HG03432 (cell line): ENCODE measurements around the gene DNAJB9.
"Not testable (repeated sequence)": the region's sequence is repeated elsewhere in the genome, so short reads cannot be mapped to it uniquely, and the experiment has no call there.

Source experiments
- ATAC-seq: cut with Tn5 transposase; IDR thresholded peaks from one replicate; pipeline ENCODE4 v1.9.1; 2021; ENCODE audit warnings: mild to moderate bottlenecking, moderate library complexity; ENCODE audit not compliant: unreplicated experiment

DNAJB9 gene

DNA sequence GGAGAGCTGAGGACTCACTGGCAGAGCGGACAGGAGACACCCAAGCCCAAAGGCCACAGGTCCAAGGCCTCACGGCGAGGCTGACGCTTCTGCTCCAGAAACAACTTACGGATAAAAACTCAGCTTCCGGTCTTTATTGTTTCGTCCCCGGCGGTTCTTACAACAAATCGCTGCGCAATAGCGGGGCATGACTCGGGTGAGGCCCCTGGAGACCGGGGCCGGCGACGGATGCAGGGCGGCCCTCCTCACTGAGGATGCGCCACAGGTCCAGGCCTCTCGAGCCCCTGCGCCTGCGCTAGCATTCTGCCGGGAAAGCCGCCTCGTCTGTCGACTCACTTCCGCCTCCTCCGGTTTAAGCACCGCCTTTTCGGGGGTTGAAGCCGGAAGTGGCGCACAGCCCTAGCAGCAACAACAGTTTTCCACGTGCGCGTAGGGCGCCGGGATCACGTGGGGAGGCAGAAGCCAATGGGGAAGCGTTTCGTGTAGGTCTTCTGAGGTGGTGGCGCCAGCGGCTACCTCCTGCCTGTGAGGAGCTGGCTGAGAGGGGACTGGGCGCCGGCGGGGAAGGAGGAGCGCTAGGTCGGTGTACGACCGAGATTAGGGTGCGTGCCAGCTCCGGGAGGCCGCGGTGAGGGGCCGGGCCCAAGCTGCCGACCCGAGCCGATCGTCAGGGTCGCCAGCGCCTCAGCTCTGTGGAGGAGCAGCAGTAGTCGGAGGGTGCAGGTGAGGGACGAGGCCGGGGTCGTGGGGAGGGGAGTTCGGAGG lies at the start of gene DNAJB9, which contains the start of gene THAP5:
DNAJB9 (plus strand) TSS at position 494 of the 765 bp plus-strand sequence. CDS start 1,853 bp downstream, outside the sequence.
THAP5 (minus strand) TSS at position 326 of the 765 bp plus-strand sequence; CDS start at position 189, 137 bp downstream.
- peak; percentile 94 for ATAC-seq

DNA sequence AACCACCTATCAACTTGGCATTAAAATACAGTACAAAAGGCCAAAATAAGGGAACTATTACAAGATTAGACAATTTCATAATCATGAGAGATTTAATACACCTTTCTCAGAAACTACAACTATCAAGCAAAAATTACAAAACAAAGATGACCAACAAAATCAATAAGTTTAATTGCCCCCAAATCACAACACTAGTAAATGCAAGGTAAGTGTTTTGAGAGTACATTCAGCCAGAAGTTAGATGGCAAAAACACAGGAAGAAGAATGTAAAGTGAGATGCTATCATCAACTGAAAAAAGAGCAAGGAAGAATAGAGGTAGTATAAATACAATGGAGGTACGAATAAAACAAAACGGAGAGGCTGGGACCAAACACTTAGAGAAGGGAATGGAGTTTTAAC lies 46.9 kb upstream of the DNAJB9 start:
- ATAC-seq, result no peak

DNA sequence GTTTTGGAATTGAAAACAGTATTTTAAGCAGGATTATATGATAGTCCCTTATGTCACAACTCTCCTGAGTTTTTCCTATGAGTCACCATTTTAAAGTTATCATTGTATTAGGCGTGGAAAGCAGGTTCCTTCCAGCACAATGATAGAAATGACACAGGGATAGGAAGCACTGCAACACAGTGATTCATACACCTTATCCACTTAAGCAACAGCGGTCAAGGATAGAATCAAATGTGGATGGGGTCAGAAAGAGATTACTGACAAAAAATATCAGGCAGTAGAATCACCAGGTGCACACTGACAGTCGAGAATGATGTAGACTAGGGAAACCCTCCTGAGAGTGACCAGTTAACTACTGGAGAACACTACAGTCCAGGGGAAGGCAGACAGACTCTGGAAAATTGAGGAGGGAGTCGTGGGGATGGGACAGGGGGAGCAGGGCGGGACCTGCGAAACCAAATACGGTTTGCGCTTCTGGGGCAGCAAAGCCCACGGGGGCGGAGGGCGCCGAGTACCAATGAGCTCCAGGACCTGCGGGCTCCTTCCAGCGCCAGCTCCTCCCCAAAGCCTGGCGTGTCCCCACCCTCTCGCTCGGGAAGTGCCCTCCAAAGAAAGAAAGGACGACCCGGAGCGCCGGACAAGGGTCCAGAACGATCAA lies 44.2 kb upstream of the DNAJB9 start:
- ATAC-seq, result peak; percentile 59

DNA sequence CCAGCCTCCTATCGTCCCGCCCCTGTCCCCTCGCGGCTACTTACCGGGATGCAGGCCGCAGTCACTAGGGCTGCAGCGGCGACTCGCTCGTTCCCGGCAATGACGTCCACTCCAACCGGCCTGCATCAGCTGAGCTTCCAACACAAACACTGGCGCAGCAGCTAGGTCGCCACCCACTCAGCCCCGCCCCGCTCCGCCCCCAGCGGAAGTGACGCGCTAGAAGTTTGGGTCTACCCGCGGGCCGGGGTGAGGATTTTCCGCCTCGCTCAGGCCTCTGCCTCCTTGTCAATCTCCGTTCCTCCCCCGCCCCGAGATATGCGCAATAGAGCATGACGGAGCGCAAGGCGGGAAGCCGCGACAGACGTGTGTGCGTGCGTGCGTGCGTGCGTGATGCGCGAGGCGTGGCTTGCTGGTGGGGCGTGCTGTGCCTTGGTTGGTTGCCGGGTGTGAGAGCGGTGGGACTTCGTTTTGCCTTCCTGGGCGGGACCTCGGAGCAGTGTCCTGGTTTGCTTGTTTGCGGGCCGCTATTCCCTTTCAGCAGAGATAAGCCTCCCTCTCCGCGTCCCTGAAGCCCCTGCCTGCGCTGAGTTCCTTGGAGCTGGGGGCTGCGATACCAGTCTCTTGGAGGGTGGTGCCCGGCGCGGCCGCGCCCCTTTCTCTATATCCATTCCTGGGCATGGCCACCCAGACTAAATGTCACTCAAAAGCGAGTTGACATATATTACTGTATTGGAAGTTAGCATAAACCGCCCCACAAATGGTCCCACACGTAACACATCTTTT lies 43.5 kb upstream of the DNAJB9 start, which contains the start of gene PNPLA8:
PNPLA8 (minus strand) TSS at position 151 of the 783 bp plus-strand sequence. CDS start 10,644 bp downstream, outside the sequence.
- peak; percentile 95 for ATAC-seq

DNA sequence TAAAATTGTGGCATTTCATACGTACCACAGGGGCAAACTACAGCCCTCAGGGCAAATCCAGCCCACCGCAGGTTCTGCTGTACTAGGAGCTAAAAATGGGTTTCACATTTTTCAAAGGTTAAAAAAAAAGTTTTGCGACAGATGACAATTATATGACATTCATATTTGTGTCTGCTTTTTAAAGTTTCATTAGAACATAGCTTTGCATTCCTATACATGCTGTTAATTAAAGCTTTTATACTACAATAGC lies 43.0 kb upstream of the DNAJB9 start:
- no peak for ATAC-seq

DNA sequence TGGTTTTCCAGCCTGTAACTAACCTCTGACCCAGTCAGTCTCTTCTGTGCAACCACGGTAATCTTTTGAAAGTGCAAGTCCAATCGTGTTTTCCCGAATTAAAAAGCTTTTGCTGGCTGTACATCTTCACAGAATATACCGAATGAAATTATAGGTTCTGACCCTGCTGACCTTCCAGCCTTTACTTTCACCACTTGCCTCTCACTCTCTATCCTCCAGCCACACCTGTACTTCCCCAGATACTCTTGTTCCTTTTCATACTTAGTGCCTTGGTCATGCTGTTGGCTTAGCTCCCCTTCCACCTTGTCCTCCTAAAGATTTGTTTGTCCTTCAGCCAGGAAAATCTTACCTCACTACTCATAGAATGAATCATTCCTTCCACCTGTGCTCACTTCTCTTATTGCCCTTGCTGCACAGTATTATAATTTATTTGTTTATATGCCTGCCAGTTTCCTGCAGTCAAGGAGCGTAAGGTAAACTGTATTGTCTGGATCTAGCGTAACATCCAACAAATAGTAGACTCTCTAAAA lies 41.4 kb upstream of the DNAJB9 start:
- no peak for ATAC-seq

DNA sequence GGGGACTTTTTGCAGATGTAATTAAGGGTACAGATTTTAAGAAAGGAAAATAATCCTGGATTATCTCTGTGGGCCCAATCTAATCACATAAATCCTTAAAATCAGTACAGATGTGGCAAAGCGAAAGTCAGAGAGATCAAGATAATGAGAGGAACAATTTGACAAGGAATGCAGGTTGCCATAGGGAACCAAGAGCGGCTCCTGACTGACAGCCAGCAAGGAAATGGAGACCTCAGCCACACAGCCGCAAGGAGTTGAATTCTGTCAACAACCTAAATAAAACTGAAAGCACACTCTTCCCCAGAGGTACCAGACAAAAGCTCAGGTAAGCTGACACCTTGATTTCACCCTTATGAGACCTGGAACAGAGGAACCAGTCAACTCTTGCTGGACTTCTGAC lies 40.3 kb upstream of the DNAJB9 start:
- no peak for ATAC-seq

DNA sequence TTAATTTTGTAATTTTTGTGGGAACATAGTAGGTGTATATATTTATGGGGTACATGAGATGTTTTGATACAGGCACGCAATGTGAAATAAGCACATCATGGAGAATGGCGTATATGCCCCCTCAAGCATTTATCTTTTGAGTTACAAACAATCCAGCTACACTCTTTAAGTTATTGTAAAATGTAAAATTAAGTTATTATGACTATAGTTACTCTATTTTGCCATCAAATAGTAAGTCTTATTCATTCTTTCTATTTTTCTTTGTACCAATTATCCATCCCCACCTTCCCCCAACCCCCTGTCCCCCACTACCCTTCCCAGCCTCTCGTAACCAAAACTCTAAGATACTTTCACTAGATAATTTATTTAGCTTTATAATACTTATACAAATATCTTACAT lies 36.0 kb upstream of the DNAJB9 start:
- ATAC-seq, result no peak

DNA sequence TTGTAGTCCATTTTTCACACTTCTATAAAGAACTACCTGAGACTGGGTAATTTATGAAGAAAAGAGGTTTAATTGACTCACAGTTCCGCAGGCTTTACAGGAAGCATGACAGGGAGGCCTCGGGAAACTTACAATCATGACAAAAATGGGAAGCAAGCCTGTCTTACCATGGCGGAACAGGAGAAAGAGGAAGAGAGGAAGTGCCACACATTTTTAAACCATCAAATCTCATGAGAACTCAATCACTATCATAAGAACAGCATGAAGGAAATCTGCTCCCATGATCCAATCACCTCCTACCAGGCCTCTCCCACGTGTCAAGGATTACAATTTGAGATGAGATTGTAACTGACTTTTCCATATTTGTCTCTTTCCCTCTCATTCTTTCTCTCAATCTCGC lies 34.4 kb upstream of the DNAJB9 start:
- ATAC-seq, result no peak

DNA sequence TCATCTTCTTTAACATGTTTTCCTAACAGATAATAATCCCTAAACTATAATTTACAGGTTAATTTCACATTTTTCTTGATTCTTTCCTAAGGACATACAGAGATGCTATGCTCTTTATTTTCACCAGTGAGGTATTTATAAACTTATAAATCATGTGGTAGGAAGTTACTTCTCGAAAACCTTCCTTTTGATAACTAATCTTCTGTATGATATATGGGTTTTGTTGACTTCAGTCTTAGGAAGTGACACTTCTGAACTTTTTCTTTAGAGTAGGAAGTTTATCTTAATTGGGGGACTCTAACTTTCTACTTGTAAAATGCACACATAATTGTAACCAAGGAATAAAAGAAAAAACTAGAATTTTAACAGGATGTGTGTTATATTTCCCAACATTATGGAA lies 33.9 kb upstream of the DNAJB9 start:
- no peak for ATAC-seq

DNA sequence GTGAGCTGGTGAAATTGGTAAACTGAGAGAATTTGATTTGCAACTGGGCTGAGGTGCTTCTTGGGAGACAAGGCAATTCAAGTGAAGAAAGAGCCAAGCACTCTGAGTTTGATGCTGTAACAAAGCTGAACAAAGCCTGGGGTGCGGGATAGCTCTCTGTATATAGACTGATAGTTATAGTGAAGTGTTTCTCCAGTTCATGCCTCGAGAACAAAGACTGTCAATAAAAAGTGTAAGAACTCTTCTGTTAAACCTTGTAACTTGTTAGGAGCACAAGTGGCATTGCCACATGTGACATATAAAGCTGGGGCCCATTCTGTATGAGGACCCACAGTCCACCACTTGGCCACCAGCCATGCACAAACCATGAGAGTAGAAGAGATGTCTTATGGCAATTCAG lies 32.4 kb upstream of the DNAJB9 start:
- no peak for ATAC-seq

DNA sequence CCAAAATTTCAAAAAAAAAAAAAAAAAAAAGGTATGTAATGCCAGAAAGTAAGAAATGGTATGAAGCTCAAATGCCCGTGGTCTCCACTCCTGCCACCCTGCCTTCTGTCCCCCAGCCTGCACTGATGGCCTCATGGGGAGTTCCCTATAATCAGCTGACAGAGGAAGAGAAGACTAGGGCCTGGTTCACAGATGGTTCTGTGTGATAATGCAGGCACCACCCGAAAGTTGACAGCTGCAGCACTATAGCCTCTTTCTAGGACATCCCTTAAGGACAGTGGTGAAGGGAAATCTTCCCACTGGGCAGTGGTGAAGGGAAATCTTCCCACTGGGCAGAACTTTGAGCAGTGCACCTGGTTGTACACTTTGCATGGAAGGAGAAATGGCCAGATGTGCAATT lies 31.4 kb upstream of the DNAJB9 start:
- not testable (repeated sequence) for ATAC-seq

DNA sequence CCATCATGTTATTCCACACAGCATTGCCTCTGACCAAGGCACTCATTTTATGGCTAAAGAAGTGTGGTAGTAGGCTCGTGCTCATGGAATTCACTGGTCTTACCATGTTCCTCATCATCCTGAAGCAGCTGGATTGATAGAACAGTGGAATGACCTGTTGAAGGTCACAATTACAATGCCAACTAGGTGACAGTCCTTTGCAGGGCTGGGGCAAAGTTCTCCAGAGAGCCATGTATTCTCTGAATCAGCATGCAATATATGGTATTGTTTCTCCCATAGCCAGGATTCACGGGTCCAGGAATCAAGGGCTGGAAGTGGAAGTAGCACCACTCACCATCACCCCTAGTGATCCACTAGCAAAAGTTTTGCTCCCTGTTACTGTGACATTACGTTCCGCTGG lies 31.0 kb upstream of the DNAJB9 start:
- not testable (repeated sequence) for ATAC-seq

DNA sequence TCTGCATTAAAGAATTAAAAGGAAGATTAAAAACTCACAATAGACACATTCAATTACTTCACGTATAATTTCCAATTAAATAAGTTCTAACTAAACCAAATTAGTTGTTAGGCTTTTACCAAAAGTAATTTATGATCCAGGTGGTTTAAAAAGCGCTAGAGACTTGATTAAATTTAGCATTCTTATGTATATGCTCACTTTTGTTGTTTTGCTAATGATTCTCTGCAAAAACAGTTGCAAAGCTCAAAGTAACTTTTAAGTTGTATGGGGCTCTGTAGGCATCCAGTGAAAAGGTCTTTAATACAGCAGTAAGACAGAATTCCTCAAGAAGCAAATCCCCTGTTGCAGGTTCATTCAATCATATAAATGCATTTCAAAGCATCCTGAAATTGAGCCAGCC lies 28.2 kb upstream of the DNAJB9 start:
- no peak for ATAC-seq

DNA sequence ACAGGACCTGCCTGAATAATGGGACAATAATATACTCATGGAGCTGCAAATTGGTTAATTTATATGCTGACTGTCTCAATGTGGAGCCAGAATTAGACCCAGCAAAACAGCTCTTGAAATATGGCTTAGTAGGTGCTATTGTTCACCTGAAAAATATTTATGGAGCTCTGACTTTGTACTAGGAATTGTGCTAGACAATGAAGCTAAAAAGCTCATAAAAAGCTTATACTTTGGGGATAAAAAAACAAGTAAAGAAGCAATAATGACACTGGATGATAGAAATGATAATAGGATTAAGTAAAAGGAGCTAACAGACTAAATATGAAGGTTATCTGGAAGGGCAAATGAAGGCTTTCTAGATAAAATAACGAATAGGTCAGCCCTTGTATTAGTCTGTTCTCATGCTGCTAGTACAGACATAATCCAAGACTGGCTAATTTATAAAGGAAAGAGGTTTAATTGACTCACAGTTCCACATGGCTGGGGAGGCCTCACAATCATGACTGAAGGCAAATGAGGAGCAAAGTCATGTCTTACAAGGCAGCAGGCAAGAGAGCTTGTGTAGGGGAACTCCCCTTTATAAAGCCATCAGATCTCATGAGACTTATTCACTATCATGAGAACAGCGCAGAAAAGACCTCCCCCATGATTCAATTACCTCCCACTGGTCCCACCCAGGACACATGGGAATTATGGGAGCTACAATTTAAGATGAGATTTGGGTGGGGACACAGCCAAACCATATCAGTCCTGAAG lies 21.4 kb upstream of the DNAJB9 start:
- not testable (repeated sequence) for ATAC-seq

DNA sequence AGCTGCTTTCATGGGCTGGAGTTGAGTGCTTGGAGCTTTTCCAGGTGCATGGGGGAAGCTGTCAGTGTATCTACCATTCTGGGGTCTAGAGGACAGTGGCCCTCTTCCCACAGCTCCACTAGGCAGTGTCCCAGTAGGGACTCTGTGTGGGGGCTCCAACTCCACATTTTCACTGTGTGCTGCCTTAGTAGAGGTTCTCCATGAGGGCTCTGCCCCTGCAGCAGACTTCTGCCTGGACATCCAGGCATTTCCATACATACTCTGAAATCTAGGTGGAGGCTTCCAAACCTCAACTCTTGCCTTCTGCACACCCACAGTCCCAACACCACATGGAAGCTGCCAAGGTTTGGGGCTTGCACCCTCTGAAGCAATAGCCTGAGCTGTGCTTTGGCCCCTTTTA lies 13.0 kb upstream of the DNAJB9 start:
- not testable (repeated sequence) for ATAC-seq

DNA sequence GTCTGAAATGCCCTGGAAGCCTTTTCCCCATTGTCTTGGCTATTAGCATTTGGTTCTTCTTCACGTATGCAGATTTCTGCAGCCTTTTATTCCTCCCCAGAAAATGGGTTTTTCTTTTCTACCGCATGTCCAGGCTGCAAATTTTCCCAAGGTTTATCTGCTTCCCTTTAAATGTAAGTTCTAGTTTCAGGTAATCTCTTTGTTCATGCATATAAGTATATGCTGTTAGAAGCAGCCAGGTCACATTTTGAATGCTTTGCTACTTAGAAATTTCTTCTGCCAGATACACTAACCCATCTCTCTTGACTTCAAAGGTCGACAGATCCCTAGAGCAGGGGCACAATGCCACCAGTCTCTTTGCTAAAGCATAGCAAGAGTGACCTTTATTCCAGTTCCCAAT lies 12.5 kb upstream of the DNAJB9 start:
- no peak for ATAC-seq

DNA sequence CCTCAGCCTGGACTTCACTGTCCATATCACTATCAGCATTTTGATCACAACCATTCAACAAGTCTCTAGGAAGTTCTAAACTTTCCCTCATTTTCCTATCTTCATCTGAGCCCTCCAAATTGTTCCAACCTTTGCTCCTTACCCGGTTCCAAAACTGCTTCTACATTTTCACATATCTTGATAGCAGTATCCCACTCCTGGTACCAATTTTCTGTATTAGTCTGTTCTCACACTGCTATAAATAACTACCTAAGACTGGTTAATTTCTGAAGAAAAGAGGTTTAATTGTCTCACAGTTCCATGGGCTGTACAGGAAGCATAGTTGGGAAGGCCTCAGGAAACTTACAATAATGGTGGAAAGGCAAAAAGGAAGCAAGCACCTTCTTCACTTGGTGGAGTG lies 12.1 kb upstream of the DNAJB9 start:
- ATAC-seq, result no peak

DNA sequence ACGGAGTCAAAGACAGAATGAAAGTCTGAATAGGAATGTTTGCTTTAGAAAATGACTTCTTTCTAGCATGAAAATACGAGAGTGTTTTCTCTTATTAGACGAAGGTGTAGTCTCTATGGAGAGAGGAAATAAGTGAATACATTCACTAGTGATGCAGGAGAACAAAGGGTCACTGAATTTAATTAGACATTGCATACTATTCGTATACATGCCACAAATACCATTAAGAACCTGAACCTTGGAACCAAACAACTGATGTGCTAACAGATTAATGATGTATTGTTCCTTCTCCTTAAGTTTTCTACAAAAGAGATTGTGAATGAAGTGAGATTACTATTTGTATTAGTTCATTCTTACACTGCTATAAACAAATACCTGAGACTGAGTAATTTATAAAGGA lies 10.4 kb upstream of the DNAJB9 start:
- no peak for ATAC-seq

DNA sequence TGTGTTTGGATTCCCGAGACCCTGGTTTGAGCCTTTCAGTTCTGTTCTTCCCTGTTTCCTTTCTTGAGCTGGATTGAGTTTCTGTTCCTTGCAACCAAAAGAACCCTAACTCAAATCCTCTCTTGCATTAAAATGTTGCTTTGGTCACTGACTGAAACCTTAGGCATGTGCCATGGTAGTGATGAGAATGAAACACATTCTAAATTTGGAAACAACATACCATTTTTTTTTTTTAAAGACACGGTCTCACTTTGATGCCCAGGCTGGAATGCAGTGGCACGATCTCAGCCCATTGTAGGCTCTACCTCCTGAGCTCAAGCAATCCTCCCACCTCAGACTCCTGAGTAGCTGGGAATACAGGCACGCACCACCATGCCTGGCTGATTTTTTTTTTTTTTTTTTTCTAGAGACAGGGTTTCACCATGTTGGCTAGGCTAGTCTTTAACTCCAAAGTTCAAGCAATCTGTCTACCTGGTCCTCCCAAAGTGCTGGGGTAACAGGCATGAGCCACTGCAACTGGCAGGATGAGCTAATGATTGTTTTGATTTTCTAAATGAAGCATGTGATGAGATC lies 8.5 kb upstream of the DNAJB9 start:
- no peak for ATAC-seq
